Naive thymus-derived CD4-positive, alpha-beta T cell (primary cell): ENCODE data around the gene ACO2. TPM values are rescaled to one million over a fixed set of nuclear protein-coding genes. Genes with fewer than 3 reads are reported as not detected.
"Not testable (repeated sequence)": the region's sequence is repeated elsewhere in the genome, so short reads cannot be mapped to it uniquely, and the experiment has no call there.

ENCODE experiments used
- ATAC-seq: fragments of 150-1000 bp; cut with Tn5 transposase; 2 replicates; pipeline ENCODE4 v1.10.0; 2021; ENCODE audit warnings: mild to moderate bottlenecking, moderate library complexity
- CTCF ChIA-PET: fragments of 350-600 bp; sonication (Branson Sonifier 250); formaldehyde crosslinking; loops from one replicate; lab custom pipeline; 2021; ENCODE audit warnings: antibody characterized with exemption; lab: Charles Lee
- POLR2A ChIA-PET: fragments of 350-600 bp; sonication (Branson Sonifier 250); formaldehyde crosslinking; loops from one replicate; lab custom pipeline; 2021; ENCODE audit warnings: antibody characterized with exemption, inconsistent platforms; lab: Charles Lee
- DNase-seq, 9 donors: peaks; one replicate each; pipeline versions ENCODE4 v3.0.0 to v3.0.0-alpha.2; 2020 to 2022; ENCODE audit warnings: mixed read lengths in 1 of 9
- H3K27ac ChIP-seq: one replicate; pipeline ENCODE4 v1.7.0; 2013; ENCODE audit warnings: mild to moderate bottlenecking, low read depth, low read length, moderate library complexity
- H3K27me3 ChIP-seq, 2 donors: one replicate each; pipeline ENCODE4 v1.7.0; 2013; ENCODE audit warnings: low read length in 2 of 2, mild to moderate bottlenecking in 2 of 2, moderate library complexity in 2 of 2; ENCODE audit not compliant: control insufficient read depth in 2 of 2, insufficient read depth in 2 of 2
- H3K36me3 ChIP-seq, 3 experiments: 1 replicate in 2 of 3; 2 replicates in 1 of 3; pipeline ENCODE4 v1.7.0; 2013; ENCODE audit warnings: low read length in 3 of 3, mild to moderate bottlenecking in 3 of 3, moderate library complexity in 1 of 3; ENCODE audit not compliant: insufficient read depth in 3 of 3, control insufficient read depth in 2 of 3
- H3K4me1 ChIP-seq, 2 donors: one replicate each; pipeline ENCODE4 v1.7.0; 2013; ENCODE audit warnings: low read length in 2 of 2, mild to moderate bottlenecking in 2 of 2, moderate library complexity in 1 of 2; ENCODE audit not compliant: control insufficient read depth in 2 of 2, insufficient read depth in 2 of 2
- H3K4me3 ChIP-seq: 2 replicates; pipeline ENCODE4 v1.7.0; 2013; ENCODE audit warnings: mild to moderate bottlenecking, low read length
- H3K9me3 ChIP-seq, 3 experiments: 1 replicate in 2 of 3; 2 replicates in 1 of 3; pipeline ENCODE4 v1.7.0; 2013; ENCODE audit warnings: low read length in 3 of 3; ENCODE audit not compliant: control insufficient read depth in 2 of 3
- H3K27ac Mint-ChIP-seq, 9 donors: one replicate each; pipeline ENCODE4 v1.8.0; 2020 to 2022; ENCODE audit warnings: mixed read lengths in 9 of 9, mild to moderate bottlenecking in 8 of 9, moderate library complexity in 5 of 9, inconsistent platforms in 2 of 9
- H3K27me3 Mint-ChIP-seq, 5 donors: one replicate each; pipeline ENCODE4 v1.8.0; 2021 to 2022; ENCODE audit warnings: mixed read lengths in 5 of 5, mild to moderate bottlenecking in 1 of 5
- H3K36me3 Mint-ChIP-seq, 5 donors: one replicate each; pipeline ENCODE4 v1.8.0; 2020 to 2022; ENCODE audit warnings: mixed read lengths in 5 of 5, mild to moderate bottlenecking in 3 of 5, inconsistent platforms in 1 of 5
- H3K4me1 Mint-ChIP-seq, 7 donors: one replicate each; pipeline ENCODE4 v1.8.0; 2020 to 2022; ENCODE audit warnings: mixed read lengths in 7 of 7, mild to moderate bottlenecking in 3 of 7, inconsistent platforms in 1 of 7
- H3K4me3 Mint-ChIP-seq, 10 donors: one replicate each; pipeline ENCODE4 v1.8.0; 2020 to 2022; ENCODE audit warnings: mild to moderate bottlenecking in 10 of 10, mixed read lengths in 10 of 10, moderate library complexity in 6 of 10, inconsistent platforms in 2 of 10
- H3K9me3 Mint-ChIP-seq, 11 donors: one replicate each; pipeline ENCODE4 v1.8.0; 2020 to 2022; ENCODE audit warnings: mixed read lengths in 11 of 11, mild to moderate bottlenecking in 4 of 11, inconsistent platforms in 1 of 11, moderate library complexity in 1 of 11
- intact Hi-C, 2 donors: fragments of 100-400 bp; cut with micrococcal nuclease; formaldehyde crosslinking; loops; one replicate each; pipeline ENCODE4 v1.15.1; 2023
- polyA plus RNA-seq, 2 donors: library from polyadenylated mRNA; unstranded; fragments of 300-500 nt; fragmentation: Illumina TruSeq; gene quantifications; one replicate each; pipeline ENCODE4 v1.2.3, GENCODE V29; 2021
- total RNA-seq, 6 experiments: library from RNA in 5 of 6; stranded (reverse) in 5 of 6; gene quantifications; 1 replicate in 5 of 6; 2 replicates in 1 of 6; pipeline ENCODE4 v1.2.3 and lab custom pipeline; 2021 to 2026

The ACO2 gene
- total and polyA plus RNA-seq, 7 experiments from 2014 or later = 60.5 to 101 (median 70.3) TPM

DNA sequence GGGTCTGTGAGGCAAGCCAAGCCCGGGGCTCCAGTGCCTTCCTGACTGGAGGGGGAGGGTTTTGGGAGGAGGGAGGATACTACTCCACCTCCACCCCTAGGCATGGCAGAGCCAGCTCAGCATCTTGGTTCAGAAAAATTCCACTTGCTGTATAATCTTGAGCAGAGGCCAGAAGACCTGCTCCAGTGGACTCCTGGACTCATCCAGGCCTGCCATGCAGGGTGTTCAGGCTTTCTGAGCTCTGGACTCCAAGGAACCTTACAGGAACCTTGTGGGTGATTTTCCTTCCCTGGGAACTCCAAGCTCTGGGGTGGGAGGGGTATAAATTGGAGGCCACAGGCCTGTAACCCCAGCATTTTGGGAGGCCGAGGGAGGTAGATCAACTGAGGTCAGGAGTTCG, 101.3 kb downstream of the ACO2 start:
- Histone ChIP-seq H3K27ac (no peak overlapping the region), H3K9me3 (no peaks in the 10 kb centered on the region), H3K4me3 (no peak overlapping the region), H3K36me3 (peaks cover 0 to 2% (median 0%) of the 10 kb centered on the region in 3 experiments), H3K27me3 (no peaks in the 10 kb centered on the region), H3K4me1 (no peaks in the 10 kb centered on the region)
- H3K27ac Mint-ChIP-seq = no peak overlapping the region
- DNase-seq = no peak
- no peak for ATAC-seq
- POLR2A ChIA-PET = no interaction called here
- no peaks in the 10 kb centered on the region for H3K36me3 Mint-ChIP-seq
- intact Hi-C loops = no loop called here
- CTCF ChIA-PET = interaction anchor here (0.7 kb wide), 1 partner anchor 97 kb away, joined by 5 read pairs; no protein-coding TSS in a partner anchor
- H3K4me3 Mint-ChIP-seq = no peak overlapping the region
- peaks cover 0 to 4% (median 0%) of the 10 kb centered on the region in 7 donors for H3K4me1 Mint-ChIP-seq
- peaks cover 0 to 3% (median 0%) of the 10 kb centered on the region in 5 donors for H3K27me3 Mint-ChIP-seq
- H3K9me3 Mint-ChIP-seq = no peaks in the 10 kb centered on the region

DNA sequence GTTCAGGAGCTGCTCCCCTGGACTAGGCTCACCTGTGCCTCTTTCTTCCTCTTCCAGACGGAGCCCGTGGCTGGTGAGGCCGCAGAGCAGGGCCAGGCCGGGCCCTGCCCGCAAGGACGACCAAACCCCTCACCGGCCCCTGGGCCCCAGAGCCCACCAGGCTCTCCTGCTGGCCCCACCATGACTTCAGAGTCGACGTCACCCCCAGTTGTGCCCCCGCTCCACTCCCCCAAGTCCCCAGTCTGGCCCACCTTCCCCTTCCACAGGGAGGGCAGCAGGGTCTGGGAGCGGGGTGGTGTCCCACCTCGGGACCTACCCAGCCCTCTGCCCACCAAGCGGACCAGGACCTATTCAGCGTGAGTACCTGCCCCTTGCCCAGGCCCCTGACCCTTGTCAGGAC, 102.9 kb downstream of the ACO2 start:
- H3K4me3 Mint-ChIP-seq = no peak overlapping the region
- ATAC-seq (no peak), DNase-seq (no peak)
- no peaks in the 10 kb centered on the region for H3K27me3 ChIP-seq
- peaks cover 0 to 16% (median 0%) of the 10 kb centered on the region in 3 experiments for H3K36me3 ChIP-seq
- H3K27me3 Mint-ChIP-seq = no peaks in the 10 kb centered on the region
- POLR2A ChIA-PET = no interaction called here
- H3K4me1 Mint-ChIP-seq = no peaks in the 10 kb centered on the region
- no peak overlapping the region for H3K27ac Mint-ChIP-seq
- peaks cover 0 to 3% (median 2%) of the 10 kb centered on the region in 5 donors for H3K36me3 Mint-ChIP-seq
- no peak overlapping the region for H3K27ac ChIP-seq
- H3K9me3 ChIP-seq = no peaks in the 10 kb centered on the region
- no peaks in the 10 kb centered on the region for H3K4me1 ChIP-seq
- H3K4me3 ChIP-seq = no peak overlapping the region
- H3K9me3 Mint-ChIP-seq = no peaks in the 10 kb centered on the region
- intact Hi-C loops = no loop called here
- CTCF ChIA-PET = no interaction called here

DNA sequence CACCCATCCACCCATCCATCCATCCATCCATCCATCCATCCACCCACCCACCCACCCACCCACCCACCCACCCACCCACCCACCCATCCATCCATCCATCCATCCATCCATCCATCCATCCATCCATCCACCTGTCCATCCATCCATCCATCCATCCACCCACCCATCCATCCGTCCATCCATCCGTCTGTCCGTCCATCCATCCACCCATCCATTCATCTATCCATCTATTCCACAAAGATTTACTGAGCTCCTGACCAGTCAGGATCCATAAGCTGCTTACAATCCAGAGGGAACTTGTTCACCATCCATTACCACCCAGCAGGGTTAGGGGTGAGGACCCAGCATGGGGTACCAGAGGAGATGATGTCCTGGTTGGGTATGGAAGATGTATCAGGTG, 103.4 kb downstream of the ACO2 start:
- H3K9me3 ChIP-seq, DNase-seq, H3K27ac ChIP-seq, H3K4me1 ChIP-seq, H3K27me3 ChIP-seq, H3K4me3 Mint-ChIP-seq, H3K4me1 Mint-ChIP-seq, H3K27ac Mint-ChIP-seq, intact Hi-C loops, ATAC-seq, H3K9me3 Mint-ChIP-seq, H3K36me3 Mint-ChIP-seq, H3K4me3 ChIP-seq, H3K27me3 Mint-ChIP-seq, CTCF ChIA-PET: not testable (repeated sequence)
- peaks cover 0 to 22% (median 0%) of the 10 kb centered on the region in 3 experiments for H3K36me3 ChIP-seq
- POLR2A ChIA-PET = interaction anchor here (1.0 kb wide), 1 partner anchor 32 kb away, joined by 3 read pairs; no protein-coding TSS in a partner anchor

DNA sequence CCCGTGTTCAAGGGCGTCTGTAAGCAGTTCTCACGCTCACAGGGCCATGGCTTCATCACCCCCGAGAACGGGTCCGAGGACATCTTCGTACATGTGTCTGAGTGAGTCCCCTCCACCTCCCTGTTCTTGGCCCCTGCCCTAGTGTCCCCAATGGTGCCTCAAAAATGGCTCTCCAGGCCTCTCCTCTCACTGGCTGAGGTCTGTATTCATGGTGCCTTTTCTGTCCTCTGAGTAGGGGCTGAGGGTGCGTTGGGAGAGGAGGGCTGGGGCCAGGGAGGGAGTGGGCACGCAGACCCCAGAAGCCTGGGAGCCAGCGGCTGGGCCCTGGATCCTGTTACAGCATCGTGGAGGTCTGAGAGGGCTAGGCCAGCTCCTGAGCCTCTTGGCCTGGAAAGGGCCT, 104.8 kb downstream of the ACO2 start:
- Histone ChIP-seq H3K4me1 (no peaks in the 10 kb centered on the region), H3K4me3 (no peak overlapping the region), H3K9me3 (no peaks in the 10 kb centered on the region), H3K27ac (no peak overlapping the region), H3K36me3 (peaks cover 0 to 35% (median 0%) of the 10 kb centered on the region in 3 experiments), H3K27me3 (no peaks in the 10 kb centered on the region)
- POLR2A ChIA-PET = interaction anchor here (0.6 kb wide), 1 partner anchor 35 kb away, joined by 3 read pairs; no protein-coding TSS in a partner anchor
- Mint-ChIP-seq H3K4me3 (no peak overlapping the region), H3K36me3 (peaks cover 0 to 14% (median 3%) of the 10 kb centered on the region in 5 donors), H3K9me3 (no peaks in the 10 kb centered on the region), H3K27ac (peak overlapping the region in 1 of 9 donors; percentile 46), H3K27me3 (no peaks in the 10 kb centered on the region), H3K4me1 (no peaks in the 10 kb centered on the region)
- no peak for DNase-seq
- intact Hi-C loops = no loop called here
- CTCF ChIA-PET = no interaction called here
- no peak for ATAC-seq

DNA sequence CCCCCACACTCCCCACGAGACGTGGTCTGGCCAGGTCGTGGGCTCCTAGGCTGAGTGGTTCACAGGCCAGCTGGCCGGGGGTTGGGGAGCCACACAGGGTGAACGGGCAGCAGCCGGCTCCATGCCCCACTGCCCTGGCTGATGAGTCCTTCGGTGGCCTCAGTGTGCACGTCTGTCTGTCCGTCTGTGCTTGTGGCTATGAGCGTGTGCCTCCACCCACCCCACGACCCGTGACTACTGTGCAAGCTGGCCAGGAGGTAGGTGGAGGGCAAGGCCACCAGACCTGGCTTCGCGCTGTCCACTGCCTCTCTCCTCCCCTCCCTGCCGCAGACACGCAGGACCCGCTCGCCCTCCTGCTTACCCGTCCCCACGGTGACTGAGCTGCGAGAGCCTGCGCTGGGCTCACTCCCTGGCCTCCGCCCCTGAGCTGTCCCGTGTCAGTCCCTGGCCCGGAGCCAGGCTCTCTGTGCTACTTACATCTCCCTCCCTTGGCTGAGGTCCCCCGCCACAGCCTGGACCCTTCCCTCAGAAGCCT, 106.0 kb downstream of the ACO2 start:
- H3K27ac ChIP-seq = no peak overlapping the region
- H3K27me3 Mint-ChIP-seq = no peaks in the 10 kb centered on the region
- H3K4me3 ChIP-seq = no peak overlapping the region
- no peaks in the 10 kb centered on the region for H3K9me3 ChIP-seq
- H3K4me1 ChIP-seq = no peaks in the 10 kb centered on the region
- H3K36me3 Mint-ChIP-seq = peaks cover 0 to 14% (median 3%) of the 10 kb centered on the region in 5 donors
- H3K27me3 ChIP-seq = no peaks in the 10 kb centered on the region
- no peak overlapping the region for H3K4me3 Mint-ChIP-seq
- H3K4me1 Mint-ChIP-seq = no peaks in the 10 kb centered on the region
- no peak for ATAC-seq
- POLR2A ChIA-PET = no interaction called here
- H3K9me3 Mint-ChIP-seq = no peaks in the 10 kb centered on the region
- DNase-seq = no peak
- H3K27ac Mint-ChIP-seq = no peak overlapping the region
- intact Hi-C loops = no loop called here
- CTCF ChIA-PET = no interaction called here
- peaks cover 0 to 48% (median 0%) of the 10 kb centered on the region in 3 experiments for H3K36me3 ChIP-seq

DNA sequence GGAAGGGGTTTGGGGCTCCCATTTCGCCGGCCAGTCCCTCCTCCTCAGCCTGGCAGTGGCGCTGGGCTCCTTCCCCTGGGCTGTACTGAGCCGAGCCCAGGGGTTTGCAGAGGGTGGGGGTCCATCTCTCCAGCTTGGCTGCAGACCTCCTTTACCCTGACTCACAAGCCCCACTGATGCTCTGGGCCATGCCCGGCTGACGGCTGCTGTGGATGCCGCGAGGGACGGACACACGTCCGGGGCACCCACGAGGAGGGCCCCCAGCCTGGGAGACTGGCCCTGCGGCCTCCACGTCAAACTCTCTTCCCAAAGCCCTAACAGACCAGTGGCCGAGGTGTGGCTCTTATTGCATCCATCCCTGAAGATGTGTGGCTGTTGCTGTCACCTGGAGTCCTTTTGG, 106.6 kb downstream of the ACO2 start:
- Mint-ChIP-seq H3K4me3 (no peak overlapping the region), H3K27me3 (no peaks in the 10 kb centered on the region), H3K36me3 (peaks cover 0 to 19% (median 3%) of the 10 kb centered on the region in 5 donors), H3K27ac (no peak overlapping the region), H3K4me1 (peaks cover 0 to 5% (median 0%) of the 10 kb centered on the region in 7 donors), H3K9me3 (no peaks in the 10 kb centered on the region)
- Histone ChIP-seq H3K27me3 (no peaks in the 10 kb centered on the region), H3K4me3 (no peak overlapping the region), H3K27ac (no peak overlapping the region), H3K36me3 (peaks cover 0 to 54% (median 0%) of the 10 kb centered on the region in 3 experiments), H3K9me3 (no peaks in the 10 kb centered on the region), H3K4me1 (no peaks in the 10 kb centered on the region)
- DNase-seq (no peak), ATAC-seq (no peak)
- intact Hi-C loops = no loop called here
- ChIA-PET POLR2A (no interaction called here), CTCF (no interaction called here)

DNA sequence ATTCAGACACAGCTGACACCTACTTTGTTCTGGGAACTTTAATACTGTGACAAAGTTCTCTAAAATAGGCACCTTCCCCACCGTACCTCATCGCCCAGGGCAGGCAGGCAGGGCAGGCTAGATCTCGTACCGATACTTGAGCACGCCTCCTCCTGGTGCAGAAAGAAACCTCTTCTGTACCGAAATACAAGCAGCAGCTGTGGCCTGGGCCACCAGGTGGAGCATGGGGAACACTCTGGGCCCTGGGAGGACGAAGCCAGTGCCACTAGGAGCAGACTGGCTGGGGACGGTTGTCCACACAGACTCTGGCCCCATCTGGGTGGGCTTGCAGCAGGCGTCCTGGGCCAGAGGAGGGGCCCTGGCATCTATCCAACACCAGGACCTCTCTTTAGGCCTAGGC, 108.0 kb downstream of the ACO2 start:
- Histone ChIP-seq H3K9me3 (no peaks in the 10 kb centered on the region), H3K36me3 (peaks cover 0 to 62% (median 0%) of the 10 kb centered on the region in 3 experiments), H3K4me3 (no peak overlapping the region), H3K4me1 (no peaks in the 10 kb centered on the region), H3K27me3 (no peaks in the 10 kb centered on the region), H3K27ac (no peak overlapping the region)
- ChIA-PET CTCF (interaction anchor here (0.6 kb wide), 1 partner anchor 39 kb away, joined by 3 read pairs; no protein-coding TSS in a partner anchor), POLR2A (no interaction called here)
- Mint-ChIP-seq H3K36me3 (peaks cover 0 to 19% (median 3%) of the 10 kb centered on the region in 5 donors), H3K9me3 (no peaks in the 10 kb centered on the region), H3K4me1 (peaks cover 0 to 5% (median 0%) of the 10 kb centered on the region in 7 donors), H3K27ac (no peak overlapping the region), H3K4me3 (no peak overlapping the region), H3K27me3 (no peaks in the 10 kb centered on the region)
- peak; percentile 67 for ATAC-seq
- intact Hi-C loops = loop anchor here in 1 of 2 donors (1.0 kb wide), 1 partner anchor 13 kb away; no protein-coding TSS in a partner anchor
- peak in 5 of 9 donors; percentile 10 to 31 (median 22) for DNase-seq
